HG03442 (cell line): ENCODE results near the gene SLC6A1.

ENCODE experiments used
- ATAC-seq: cut with Tn5 transposase; IDR thresholded peaks from one replicate; pipeline ENCODE4 v1.9.1; 2021; ENCODE audit warnings: mild to moderate bottlenecking, moderate library complexity; ENCODE audit not compliant: unreplicated experiment

Gene SLC6A1

GRCh38 chr3:10992017-10992942 is at the start of gene SLC6A1:
Gene SLC6A1 (plus strand): TSS chr3:10992748. CDS start chr3:11017212, 24,464 bp downstream.
- ATAC-seq, result no peak

- no peak for ATAC-seq
These were observed 47.7 kb upstream of the SLC6A1 start for GRCh38 chr3:10944866-10945265.

GRCh38 chr3:10945683-10946287 is 46.8 kb upstream of the SLC6A1 start:
- no peak for ATAC-seq

GRCh38 chr3:10946526-10946925 is 46.0 kb upstream of the SLC6A1 start:
- ATAC-seq, result no peak

GRCh38 chr3:10948326-10948725 is 44.2 kb upstream of the SLC6A1 start:
- ATAC-seq, result no peak

- ATAC-seq, result no peak
These were observed 43.4 kb upstream of the SLC6A1 start for GRCh38 chr3:10949197-10949596.

GRCh38 chr3:10950476-10951294 is 41.9 kb upstream of the SLC6A1 start:
- ATAC-seq, result no peak

- ATAC-seq, result no peak
These were observed 41.1 kb upstream of the SLC6A1 start for GRCh38 chr3:10951295-10951926.

- no peak for ATAC-seq
These were observed 40.0 kb upstream of the SLC6A1 start for GRCh38 chr3:10952525-10952924.

- ATAC-seq, result no peak
These were observed 37.8 kb upstream of the SLC6A1 start for GRCh38 chr3:10954740-10955139.

- no peak for ATAC-seq
These were observed 36.7 kb upstream of the SLC6A1 start for GRCh38 chr3:10955711-10956453.

- ATAC-seq, result no peak
These were observed 36.0 kb upstream of the SLC6A1 start for GRCh38 chr3:10956531-10956930.

GRCh38 chr3:10956986-10957385 is 35.6 kb upstream of the SLC6A1 start:
- ATAC-seq, result no peak

GRCh38 chr3:10957976-10958749 is 34.4 kb upstream of the SLC6A1 start:
- no peak for ATAC-seq

- ATAC-seq, result no peak
These were observed 32.3 kb upstream of the SLC6A1 start for GRCh38 chr3:10960255-10960654.

GRCh38 chr3:10961921-10962320 is 30.6 kb upstream of the SLC6A1 start:
- ATAC-seq, result no peak

GRCh38 chr3:10962481-10963036 is 30.0 kb upstream of the SLC6A1 start:
- no peak for ATAC-seq

- no peak for ATAC-seq
These were observed 27.9 kb upstream of the SLC6A1 start for GRCh38 chr3:10964537-10965167.

- no peak for ATAC-seq
These were observed 24.1 kb upstream of the SLC6A1 start for GRCh38 chr3:10968401-10968800.
